ENCODE results near the gene TYMP. TPM values are rescaled to one million over a fixed set of nuclear protein-coding genes. Genes with fewer than 3 reads are reported as not detected.

The TYMP gene
- total and polyA plus RNA-seq, 10 of the 15 experiments (the other 5 are each of a cell fraction or from before 2014, with no cell fraction given) = 0.42 to 57.8 (median 24.6) TPM

- no peak overlapping the region for H3K4me2 ChIP-seq (ENCODE audit: control insufficient read depth, insufficient read depth)
- no peak for FAIRE-seq
- WGBS (ENCODE audit: insufficient coverage, insufficient replicate concordance, low lambda C conversion rate, missing lambda C conversion rate) = 94% methylated on average over 68 of the region's 78 CpGs
- SMC1A ChIA-PET (ENCODE audit: uncharacterized antibody, unreplicated experiment) = interaction anchor here (2.0 to 2.4 kb wide), 3 partner anchors 14 to 73 kb away, joined by 4 to 14 read pairs (median 10); partner anchors contain the start of gene SCO2
- intact Hi-C loops (cut with micrococcal nuclease; ENCODE audit: unreplicated experiment) (no loop called here), in situ Hi-C loops (cut with MboI) (no loop called here)
- H4K20me1 ChIP-seq (ENCODE audit: control insufficient read depth, insufficient read depth) = no peaks in the 10 kb centered on the region
- H3K4me1 ChIP-seq (ENCODE audit: control insufficient read depth, insufficient read depth, low read length) = peaks cover 36% of the 10 kb centered on the region
- TF ChIP-seq ZNF274 (IDR thresholded peaks at IDR 0.05; ENCODE audit: insufficient read depth, insufficient read length) (no peak), MYB (IDR thresholded peaks at IDR 0.05; ENCODE audit: borderline replicate concordance, low read depth, low read length) (no peak), ZBTB33 (IDR thresholded peaks at IDR 0.05) (no peak), SREBF2 (IDR thresholded peaks at IDR 0.05; ENCODE audit: low read length) (no peak), ZNF24 (IDR thresholded peaks at IDR 0.05) (no peak), ZSCAN29 (IDR thresholded peaks at IDR 0.05) (no peak), HDAC2 (IDR thresholded peaks at IDR 0.05) (no peak), MYC (IDR thresholded peaks at IDR 0.05; ENCODE audit: insufficient read depth, insufficient read length, insufficient replicate concordance, low read length, severe bottlenecking) (no peak), SMARCA5 (IDR thresholded peaks at IDR 0.05) (no peak)
- no peak for ATAC-seq
- no TSS peak for BruUV-seq (replicated peaks)
- DNase-seq (ENCODE audit: low read depth, low spot score) = no peak
- no peak overlapping the region for H3K4me3 ChIP-seq
- H3K36me3 ChIP-seq (ENCODE audit: control insufficient read depth in 2 of 2, insufficient read depth in 2 of 2, low read length in 1 of 2) = no peaks in the 10 kb centered on the region
- H3K9ac ChIP-seq (ENCODE audit: control insufficient read depth, insufficient read depth, low read length) = no peak overlapping the region
- CTCF ChIA-PET = interaction anchor here (0.8 to 2.2 kb wide), 6 partner anchors 17 to 76 kb away, joined by 3 to 9 read pairs (median 6); partner anchors contain the start of genes SCO2 and SYCE3
- RAD21 ChIA-PET (ENCODE audit: unreplicated experiment) = interaction anchor here (1.9 to 2.1 kb wide), 2 partner anchors 7 to 75 kb away, joined by 7 to 10 read pairs; no protein-coding TSS in a partner anchor
- no peak overlapping the region for H3K27ac ChIP-seq (ENCODE audit: control insufficient read depth, insufficient read depth)
- H2AFZ ChIP-seq (ENCODE audit: control insufficient read depth, low read depth, low read length) = no peak overlapping the region
- peaks cover 0 to 1% of the 10 kb centered on the region in 2 experiments; a peak in 1 of 4 replicates for H3K27me3 ChIP-seq (replicated peaks in 1 of 2; ENCODE audit: control insufficient read depth in 2 of 2, insufficient read depth in 2 of 2, low read length in 1 of 2)
- H3K79me2 ChIP-seq (ENCODE audit: control insufficient read depth, insufficient read depth, low read length) = peaks cover 5% of the 10 kb centered on the region
- H3K9me3 ChIP-seq (replicated peaks; ENCODE audit: control insufficient read depth, insufficient read depth, low read length) = no peaks in the 10 kb centered on the region
- POLR2A ChIA-PET = interaction anchor here (0.9 to 2.5 kb wide), 9 partner anchors 8 to 75 kb away, joined by 3 to 15 read pairs (median 10); partner anchors contain the start of genes LMF2, NCAPH2, SCO2 and TYMP
Observed at GRCh38 chr22:50546326-50547262, 16.8 kb upstream of the TYMP start.
